Small intestine (tissue), 16 donors: ENCODE data around the gene UBE2Q1. TPM values are rescaled to one million over a fixed set of nuclear protein-coding genes. Genes with fewer than 3 reads are reported as not detected.

Source experiments
- DNase-seq, 2 donors: peaks; one replicate each; pipeline versions ENCODE4 v3.0.0 to v3.0.0-alpha.2; 2013
- FAIRE-seq: peaks from 2 replicates; lab custom pipeline; 2012; peaks lifted over from hg19 to GRCh38; lab: Jason Lieb, UNC
- H3K27ac ChIP-seq, 3 donors: one replicate each; pipeline ENCODE4 v1.5.1; 2013; ENCODE audit warnings: low read length in 2 of 3, mild to moderate bottlenecking in 2 of 3, control low read depth in 1 of 3, inconsistent platforms in 1 of 3, low read depth in 1 of 3, moderate library complexity in 1 of 3
- H3K27me3 ChIP-seq, 3 donors: one replicate each; pipeline ENCODE4 v1.6.1; 2013; ENCODE audit warnings: low read length in 3 of 3, inconsistent platforms in 1 of 3; ENCODE audit not compliant: control insufficient read depth in 3 of 3, insufficient read depth in 3 of 3
- H3K36me3 ChIP-seq, 3 donors: one replicate each; pipeline ENCODE4 v1.6.1; 2013; ENCODE audit warnings: low read length in 3 of 3, inconsistent platforms in 1 of 3, low read depth in 1 of 3, mild to moderate bottlenecking in 1 of 3, moderate library complexity in 1 of 3; ENCODE audit not compliant: control insufficient read depth in 3 of 3, insufficient read depth in 2 of 3
- H3K4me1 ChIP-seq, 3 donors: one replicate each; pipeline ENCODE4 v1.6.1; 2013; ENCODE audit warnings: low read length in 2 of 3, inconsistent platforms in 1 of 3, low read depth in 1 of 3, mild to moderate bottlenecking in 1 of 3, moderate library complexity in 1 of 3; ENCODE audit not compliant: control insufficient read depth in 3 of 3, insufficient read depth in 2 of 3
- H3K4me3 ChIP-seq, 3 donors: one replicate each; pipeline ENCODE4 v1.5.1; 2013; ENCODE audit warnings: low read length in 3 of 3, control low read depth in 1 of 3, inconsistent platforms in 1 of 3, low read depth in 1 of 3, mild to moderate bottlenecking in 1 of 3, moderate library complexity in 1 of 3
- H3K9me3 ChIP-seq, 2 donors: one replicate each; pipeline ENCODE4 v1.6.1; 2013; ENCODE audit warnings: low read depth in 1 of 2, low read length in 1 of 2; ENCODE audit not compliant: control insufficient read depth in 2 of 2, insufficient read depth in 1 of 2
- WGBS, 3 donors: extraction: QIAGEN DNeasy Blood & Tissue Kit; methylation state at CpG; one replicate each; pipeline ENCODE4 v1.1.7; 2013; 5-methylcytosine and 5-hydroxymethylcytosine counted together
- long read RNA-seq, 10 donors: transcript quantifications; one replicate each; lab custom pipeline, GENCODE V29; 2026
- polyA plus RNA-seq, 4 donors: library from polyadenylated mRNA; stranded (reverse) in 3 of 4; unstranded in 1 of 4; fragments of 200-250 nt in 3 of 4; fragments of 120-200 nt in 1 of 4; gene quantifications; one replicate each; pipeline versions ENCODE4 v1.2.1 to v1.2.3, GENCODE V29; 2013
- donor health status: healthy with polysubstance abuse.
- donor health status: control.
- donor health status: control.
- donor health status: Bipolar disorder and iron deficiency.
- donor health status: healthy.

The UBE2Q1 gene
- 10 to 100 TPM; 37.1 to 69.1 (median 38.6) TPM for polyA plus RNA-seq
- long read RNA-seq, donor 1: 0 reads
- long read RNA-seq, donor 2, transcript UBE2Q1-201 (13 exons, 3,210 nt): major isoform, 13 of 18 reads
- long read RNA-seq, donor 2, partial matches to known transcripts: 5 of 18 reads
- long read RNA-seq, donor 2, other reads (novel, unspliced or antisense): 0 of 18 reads
- long read RNA-seq, donor 3, transcript UBE2Q1-201 (13 exons, 3,210 nt): major isoform, 7 of 59 reads
- long read RNA-seq, donor 3, partial matches to known transcripts: 52 of 59 reads
- long read RNA-seq, donor 3, other reads (novel, unspliced or antisense): 0 of 59 reads
- long read RNA-seq, donor 4: 0 reads
- long read RNA-seq, donor 5, partial matches to known transcripts: 5 of 10 reads
- long read RNA-seq, donor 5, other reads (novel, unspliced or antisense): 0 of 10 reads
- long read RNA-seq, donor 6, transcript UBE2Q1-201 (13 exons, 3,210 nt): major isoform, 14 of 14 reads
- long read RNA-seq, donor 6, partial matches to known transcripts: 0 of 14 reads
- long read RNA-seq, donor 6, other reads (novel, unspliced or antisense): 0 of 14 reads
- long read RNA-seq, donor 7: 0 reads
- long read RNA-seq, donor 8, partial matches to known transcripts: 0 of 3 reads
- long read RNA-seq, donor 8, other reads (novel, unspliced or antisense): 0 of 3 reads
- long read RNA-seq, donor 9, partial matches to known transcripts: 0 of 3 reads
- long read RNA-seq, donor 9, other reads (novel, unspliced or antisense): 0 of 3 reads
- long read RNA-seq, donor 10, transcript UBE2Q1-201 (13 exons, 3,210 nt): major isoform, 16 of 35 reads
- long read RNA-seq, donor 10, partial matches to known transcripts: 19 of 35 reads
- long read RNA-seq, donor 10, other reads (novel, unspliced or antisense): 0 of 35 reads

DNA sequence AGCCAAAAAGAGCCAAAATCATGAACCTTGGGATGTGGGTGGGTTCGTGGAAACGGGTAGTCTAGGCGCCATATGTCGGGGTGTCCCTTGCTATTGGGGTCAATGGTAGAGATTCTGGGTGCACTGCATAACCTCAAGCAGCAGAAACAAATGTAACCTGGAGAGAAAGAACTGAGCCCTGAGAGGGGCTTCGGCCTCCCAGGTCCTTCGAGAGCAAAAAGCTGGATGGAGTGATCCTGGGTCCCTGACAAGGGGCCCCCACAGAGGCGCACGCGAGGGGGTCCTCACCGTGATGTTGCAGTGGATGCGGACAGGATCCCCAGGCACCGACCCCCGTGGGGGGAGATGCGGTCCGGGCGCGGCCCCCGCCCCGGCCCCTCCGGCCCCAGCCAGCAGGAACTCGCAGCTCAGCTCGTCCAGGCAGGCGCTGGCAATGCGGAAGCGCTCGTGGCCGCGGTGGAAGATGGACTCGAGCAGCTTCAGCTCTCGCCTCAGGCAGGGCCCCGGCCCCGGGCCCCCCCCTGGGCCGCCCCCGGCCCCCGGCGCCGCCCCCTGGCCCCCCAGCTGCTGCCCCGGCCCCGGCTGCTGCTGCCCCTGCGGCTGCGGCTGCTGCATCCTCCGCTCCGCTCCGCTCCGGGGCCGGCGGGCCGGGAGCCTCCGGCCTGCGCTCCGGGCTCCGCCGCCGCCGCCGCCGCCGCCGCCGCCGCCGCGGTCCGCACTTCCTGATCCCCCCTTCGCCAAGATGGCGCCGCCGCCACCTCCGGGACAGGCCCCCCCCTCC, at the start of gene UBE2Q1:
Gene UBE2Q1, minus strand, starts transcription at position 724 of the 781 bp plus-strand sequence. Its CDS starts 109 bp downstream, at position 615.
- peak within 1 kb of the TSS; percentile 67 to 99 (median 90) for H3K4me3 ChIP-seq
- peaks cover 2 to 10% (median 2%) of the 10 kb centered on the region in 3 donors for H3K4me1 ChIP-seq
- H3K9me3 ChIP-seq: no peaks in the 10 kb centered on the region
- peaks cover 15 to 27% (median 19%) of the 10 kb centered on the region in 3 donors for H3K36me3 ChIP-seq
- FAIRE-seq (no peak), DNase-seq (peak; percentile 42 to 60)
- WGBS, 3 donors: 0 to 1% (median 1%) methylated on average over 26 to 69 of the region's 69 CpGs
- peak within 1 kb of the TSS; percentile 71 to 93 (median 91) for H3K27ac ChIP-seq
- H3K27me3 ChIP-seq: no peaks in the 10 kb centered on the region

DNA sequence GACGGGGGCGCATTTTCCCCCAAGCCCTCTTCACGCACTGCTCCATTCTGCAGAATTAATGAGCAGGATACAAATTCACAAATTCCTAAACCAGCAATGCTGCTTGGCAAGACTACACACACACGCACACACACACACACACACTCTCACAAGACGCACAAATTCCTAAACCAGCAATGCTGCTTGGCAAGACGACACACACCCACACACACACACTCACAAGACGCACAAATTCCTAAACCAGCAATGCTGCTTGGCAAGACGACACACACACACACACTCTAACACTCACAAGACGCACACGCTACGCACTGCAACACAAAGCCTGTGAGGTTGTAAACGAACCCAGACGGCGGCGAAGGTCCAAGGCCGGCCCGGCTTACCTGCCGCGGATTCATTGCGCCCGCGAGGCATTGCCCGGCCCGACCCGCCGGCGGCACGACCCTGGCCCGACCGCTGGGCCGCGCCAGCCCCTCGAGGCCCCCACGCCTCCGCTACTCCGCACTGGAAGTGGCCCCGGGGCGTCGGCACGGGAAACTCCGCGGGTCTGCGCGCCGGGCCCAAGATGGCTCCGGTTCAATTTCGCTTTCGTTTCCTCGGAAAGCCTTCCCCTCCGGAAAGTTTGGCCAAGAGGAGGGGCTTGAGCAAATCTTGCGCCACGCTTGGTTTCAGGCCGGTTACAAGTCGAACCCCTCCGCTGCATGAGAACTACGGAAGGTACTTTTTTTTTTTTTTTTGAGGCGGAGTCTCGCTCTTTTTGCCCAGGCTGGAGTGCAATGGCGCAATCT, 49.3 kb upstream of the UBE2Q1 start, which contains the start of gene ADAR:
Gene ADAR, minus strand, starts transcription at position 578 of the 788 bp plus-strand sequence. Its CDS starts 180 bp downstream, at position 398.
- H3K36me3 ChIP-seq: peaks cover 0 to 11% (median 0%) of the 10 kb centered on the region in 3 donors
- no peak for FAIRE-seq
- peak within 1 kb of the TSS; percentile 96 to 100 (median 97) for H3K27ac ChIP-seq
- H3K4me1 ChIP-seq: peaks cover 2 to 22% (median 13%) of the 10 kb centered on the region in 3 donors
- H3K4me3 ChIP-seq: peak within 1 kb of the TSS; percentile 76 to 98 (median 86)
- H3K27me3 ChIP-seq: no peaks in the 10 kb centered on the region
- no peaks in the 10 kb centered on the region for H3K9me3 ChIP-seq
- 0 to 1% (median 0%) methylated on average over 53 to 59 of the region's 59 CpGs for WGBS, 3 donors
- peak; percentile 96 to 97 for DNase-seq

GRCh38 chr1:154607106-154607608, 48.7 kb upstream of the UBE2Q1 start:
- Histone ChIP-seq H3K4me1 (peaks cover 2 to 22% (median 13%) of the 10 kb centered on the region in 3 donors), H3K27me3 (no peaks in the 10 kb centered on the region), H3K9me3 (no peaks in the 10 kb centered on the region), H3K4me3 (peak overlapping the region; percentile 76 to 98 (median 86)), H3K36me3 (peaks cover 0 to 16% (median 0%) of the 10 kb centered on the region in 3 donors), H3K27ac (peak overlapping the region; percentile 96 to 100 (median 97))
- FAIRE-seq (no peak), DNase-seq (peak in 1 of 2 donors; percentile 56)
- 1 to 4% (median 2%) methylated on average over 11 of the region's 11 CpGs for WGBS, 3 donors

GRCh38 chr1:154605534-154605933, 47.1 kb upstream of the UBE2Q1 start:
- FAIRE-seq (no peak), DNase-seq (no peak)
- no peaks in the 10 kb centered on the region for H3K9me3 ChIP-seq
- no peak overlapping the region for H3K4me3 ChIP-seq
- peaks cover 2 to 22% (median 13%) of the 10 kb centered on the region in 3 donors for H3K4me1 ChIP-seq
- H3K36me3 ChIP-seq: peaks cover 0 to 31% (median 8%) of the 10 kb centered on the region in 3 donors
- no peaks in the 10 kb centered on the region for H3K27me3 ChIP-seq
- 58 to 73% (median 62%) methylated on average over 2 of the region's 2 CpGs for WGBS, 3 donors
- no peak overlapping the region for H3K27ac ChIP-seq

- Histone ChIP-seq H3K36me3 (peaks cover 7 to 44% (median 16%) of the 10 kb centered on the region in 3 donors), H3K4me3 (no peak overlapping the region), H3K27me3 (no peaks in the 10 kb centered on the region), H3K27ac (no peak overlapping the region), H3K9me3 (no peaks in the 10 kb centered on the region), H3K4me1 (peaks cover 0 to 14% (median 2%) of the 10 kb centered on the region in 3 donors)
- DNase-seq (no peak), FAIRE-seq (no peak)
- 42 to 55% (median 42%) methylated on average over 2 of the region's 2 CpGs for WGBS, 3 donors
Observed at GRCh38 chr1:154603317-154603716, 44.9 kb upstream of the UBE2Q1 start.

- WGBS, 3 donors: 62 to 82% (median 80%) methylated on average over 3 of the region's 3 CpGs
- peaks cover 0 to 2% (median 0%) of the 10 kb centered on the region in 3 donors for H3K4me1 ChIP-seq
- no peak for DNase-seq
Observed at GRCh38 chr1:154599658-154600057, 41.2 kb upstream of the UBE2Q1 start.

More at GRCh38 chr1:154599658-154600057, 41.2 kb upstream of the UBE2Q1 start:
- Histone ChIP-seq H3K36me3 (peaks cover 26 to 73% (median 39%) of the 10 kb centered on the region in 3 donors), H3K9me3 (no peaks in the 10 kb centered on the region), H3K27me3 (no peaks in the 10 kb centered on the region), H3K4me3 (no peak overlapping the region), H3K27ac (no peak overlapping the region)
- no peak for FAIRE-seq
